BJ (cell line): ENCODE data around the gene RNF141. TPM values are rescaled to one million over a fixed set of nuclear protein-coding genes. Genes with fewer than 3 reads are reported as not detected.

Source experiments
- CTCF ChIA-PET: fragments of 350-600 bp; formaldehyde crosslinking; extraction: SDS; loops from one replicate; lab custom pipeline; 2021; ENCODE audit warnings: antibody characterized with exemption, inconsistent platforms; lab: Yijun Ruan, JAX
- POLR2A ChIA-PET: fragments of 300-600 bp; sonication (Branson Sonifier 250); formaldehyde crosslinking; extraction: SDS; loops from one replicate; lab custom pipeline; 2021; ENCODE audit warnings: antibody characterized with exemption; lab: Charles Lee
- DNase-seq: peaks from one replicate; pipeline ENCODE4 v3.0.0-alpha.2; 2011; ENCODE audit warnings: low read depth
- H3K27me3 ChIP-seq: 2 replicates; pipeline ENCODE4 v1.6.0; 2011; ENCODE audit warnings: low read length; ENCODE audit not compliant: control insufficient read depth, insufficient read depth
- H3K36me3 ChIP-seq: 2 replicates; pipeline ENCODE4 v1.5.1; 2011; ENCODE audit warnings: low read length; ENCODE audit not compliant: control insufficient read depth, insufficient read depth
- H3K4me3 ChIP-seq: 2 replicates; pipeline ENCODE4 v1.5.1; 2011; ENCODE audit warnings: low read depth, mild to moderate bottlenecking, control low read depth, low read length
- CTCF ChIP-seq: IDR thresholded peaks from 2 replicates; pipeline ENCODE4 v1.5.1; 2011; ENCODE audit warnings: low read depth, mild to moderate bottlenecking, control low read depth, inconsistent platforms, low read length, moderate library complexity; ENCODE audit not compliant: insufficient read depth
- polyA plus RNA-seq: library from polyadenylated mRNA; depleted of rRNA; stranded (reverse); fragments of >200 nt; gene quantifications from 2 replicates; pipeline ENCODE4 v1.2.3, GENCODE V29; 2011

The RNF141 gene
- polyA plus RNA-seq, 1 experiment, result 12.1 TPM

- Histone ChIP-seq H3K27me3 (no peaks in the 10 kb centered on the region), H3K36me3 (peaks cover 38% of the 10 kb centered on the region), H3K4me3 (no peak overlapping the region)
- POLR2A ChIA-PET, result no interaction called here
- no peak for TF ChIP-seq CTCF
- DNase-seq, result no peak
- CTCF ChIA-PET, result interaction anchor here (1.0 kb wide), 1 partner anchor 34 kb away, joined by 3 read pairs; no protein-coding TSS in a partner anchor
Observed at GRCh38 chr11:10575346-10576034, 34.5 kb upstream of the RNF141 start.

- CTCF ChIA-PET, result interaction anchor here (0.6 to 1.5 kb wide), 2 partner anchors 9 to 70 kb away, joined by 3 to 5 read pairs; no protein-coding TSS in a partner anchor
- no peak for DNase-seq
- no peak overlapping the region for H3K4me3 ChIP-seq
- POLR2A ChIA-PET, result no interaction called here
- H3K27me3 ChIP-seq, result no peaks in the 10 kb centered on the region
- peaks cover 27% of the 10 kb centered on the region for H3K36me3 ChIP-seq
- TF ChIP-seq CTCF, result no peak
Observed at GRCh38 chr11:10573556-10573955, 32.6 kb upstream of the RNF141 start.

GRCh38 chr11:10573028-10573427, 32.0 kb upstream of the RNF141 start:
- ChIA-PET CTCF (no interaction called here), POLR2A (no interaction called here)
- no peak for TF ChIP-seq CTCF
- Histone ChIP-seq H3K4me3 (no peak overlapping the region), H3K27me3 (no peaks in the 10 kb centered on the region), H3K36me3 (peaks cover 25% of the 10 kb centered on the region)
- no peak for DNase-seq

- Histone ChIP-seq H3K4me3 (no peak overlapping the region), H3K27me3 (no peaks in the 10 kb centered on the region), H3K36me3 (peaks cover 25% of the 10 kb centered on the region)
- TF ChIP-seq CTCF, result no peak
- no peak for DNase-seq
- ChIA-PET POLR2A (no interaction called here), CTCF (no interaction called here)
Observed at GRCh38 chr11:10572533-10572932, 31.5 kb upstream of the RNF141 start.

- no peak for DNase-seq
- H3K4me3 ChIP-seq, result no peak within 1 kb of the TSS
- ChIA-PET POLR2A (interaction anchor here (0.7 kb wide), 1 partner anchor 28 kb away, joined by 3 read pairs; the partner anchor contains the start of gene RNF141), CTCF (interaction anchor here (0.8 kb wide), 1 partner anchor 162 kb away, joined by 3 read pairs; no protein-coding TSS in a partner anchor)
- peaks cover 3% of the 10 kb centered on the region for H3K36me3 ChIP-seq
- H3K27me3 ChIP-seq, result no peaks in the 10 kb centered on the region
- no peak for TF ChIP-seq CTCF
Observed at GRCh38 chr11:10568486-10568941, 27.5 kb upstream of the RNF141 start, which contains the start of gene LYVE1. TSS of gene LYVE1 (minus strand) at chr11:10568665. CDS start at chr11:10568532, 133 bp downstream.
